Measurements from ENCODE around the gene RIN1. TPM values are rescaled to one million over a fixed set of nuclear protein-coding genes. Genes with fewer than 3 reads are reported as not detected.

Gene RIN1
- total RNA-seq, 2 donors from 2014 or later = 2.2 to 2.6 TPM

DNA sequence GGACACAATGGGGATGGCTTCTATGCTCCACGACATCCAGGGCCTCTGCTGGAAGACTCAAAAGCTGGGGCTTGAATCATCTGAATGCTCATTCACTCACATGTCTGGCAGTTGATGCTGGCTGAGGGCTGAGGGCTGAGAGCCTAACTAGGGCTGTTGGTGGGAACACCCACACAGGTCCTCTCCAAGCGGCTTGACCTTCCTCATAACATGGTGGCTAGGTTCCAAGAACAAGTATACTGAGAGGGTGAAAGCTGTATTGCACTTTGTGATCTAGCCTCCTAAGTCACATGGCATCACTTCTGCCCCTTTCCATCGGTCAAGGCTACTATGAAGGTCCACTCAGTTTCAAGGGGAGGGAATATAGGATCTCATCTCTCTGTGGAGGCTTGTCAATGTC, 37.0 kb downstream of the RIN1 start:
- Mint-ChIP-seq H3K36me3 (ENCODE audit: low read depth) (no peaks in the 10 kb centered on the region), H3K27me3 (ENCODE audit: insufficient read depth) (peaks cover 11% of the 10 kb centered on the region), H3K27ac (no peak overlapping the region), H3K4me3 (no peak overlapping the region), H3K4me1 (peaks cover 5% of the 10 kb centered on the region), H3K9me3 (no peaks in the 10 kb centered on the region)
- Histone ChIP-seq H3K27me3 (ENCODE audit: control insufficient read depth, insufficient read depth, low read length, poor library complexity, severe bottlenecking) (peaks cover 2% of the 10 kb centered on the region), H3K36me3 (ENCODE audit: control insufficient read depth, insufficient read depth, low read length) (no peaks in the 10 kb centered on the region), H3K4me3 (ENCODE audit: low read length) (no peak overlapping the region), H3K4me1 (ENCODE audit: control insufficient read depth, insufficient read depth, low read length) (no peaks in the 10 kb centered on the region), H3K9ac (ENCODE audit: extremely low read depth, low read length, poor library complexity, severe bottlenecking) (no peak overlapping the region), H3K9me3 (ENCODE audit: control insufficient read depth, low read length) (no peaks in the 10 kb centered on the region), H3K27ac (ENCODE audit: low read depth, low read length) (no peak overlapping the region)
- no peak for DNase-seq
- TF ChIP-seq CTCF (conservative IDR thresholded peaks at IDR 0.05) = no peak
- 97% methylated on average over 3 of the region's 3 CpGs for WGBS, 2 experiments (ENCODE audit: insufficient coverage in 1 of 2, insufficient read length in 1 of 2)

DNA sequence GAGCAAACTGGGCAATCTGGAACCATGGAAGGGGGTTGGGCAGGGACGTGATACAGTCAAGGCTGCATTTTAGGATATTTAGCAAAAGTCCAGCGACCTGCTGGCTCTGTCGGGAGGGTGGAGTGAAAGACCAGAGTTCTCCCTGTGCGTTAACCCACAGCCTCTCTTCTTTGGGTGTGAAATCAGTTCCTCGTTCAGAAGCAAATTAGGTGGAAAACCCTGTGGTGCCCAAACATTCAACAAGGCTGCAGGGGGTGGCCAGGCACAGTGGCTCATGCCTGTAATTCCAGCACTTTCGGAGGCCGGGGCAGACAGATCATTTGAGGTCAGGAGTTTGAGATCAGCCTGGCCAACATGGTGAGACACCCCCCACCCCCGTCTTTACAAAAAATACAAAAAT, 38.6 kb downstream of the RIN1 start:
- Histone ChIP-seq H3K36me3 (ENCODE audit: control insufficient read depth, insufficient read depth, low read length) (no peaks in the 10 kb centered on the region), H3K27ac (ENCODE audit: low read depth, low read length) (no peak overlapping the region), H3K27me3 (ENCODE audit: control insufficient read depth, insufficient read depth, low read length, poor library complexity, severe bottlenecking) (peaks cover 18% of the 10 kb centered on the region), H3K4me1 (ENCODE audit: control insufficient read depth, insufficient read depth, low read length) (no peaks in the 10 kb centered on the region), H3K4me3 (ENCODE audit: low read length) (no peak overlapping the region), H3K9me3 (ENCODE audit: control insufficient read depth, low read length) (no peaks in the 10 kb centered on the region), H3K9ac (ENCODE audit: extremely low read depth, low read length, poor library complexity, severe bottlenecking) (no peak overlapping the region)
- Mint-ChIP-seq H3K4me1 (peaks cover 5% of the 10 kb centered on the region), H3K36me3 (ENCODE audit: low read depth) (no peaks in the 10 kb centered on the region), H3K4me3 (no peak overlapping the region), H3K9me3 (no peaks in the 10 kb centered on the region), H3K27me3 (ENCODE audit: insufficient read depth) (peaks cover 26% of the 10 kb centered on the region), H3K27ac (no peak overlapping the region)
- no peak for TF ChIP-seq CTCF (conservative IDR thresholded peaks at IDR 0.05)
- DNase-seq = peak; percentile 75
- WGBS, 2 experiments (ENCODE audit: insufficient coverage in 1 of 2, insufficient read length in 1 of 2) = 34 to 47% methylated on average over 7 to 8 of the region's 8 CpGs

DNA sequence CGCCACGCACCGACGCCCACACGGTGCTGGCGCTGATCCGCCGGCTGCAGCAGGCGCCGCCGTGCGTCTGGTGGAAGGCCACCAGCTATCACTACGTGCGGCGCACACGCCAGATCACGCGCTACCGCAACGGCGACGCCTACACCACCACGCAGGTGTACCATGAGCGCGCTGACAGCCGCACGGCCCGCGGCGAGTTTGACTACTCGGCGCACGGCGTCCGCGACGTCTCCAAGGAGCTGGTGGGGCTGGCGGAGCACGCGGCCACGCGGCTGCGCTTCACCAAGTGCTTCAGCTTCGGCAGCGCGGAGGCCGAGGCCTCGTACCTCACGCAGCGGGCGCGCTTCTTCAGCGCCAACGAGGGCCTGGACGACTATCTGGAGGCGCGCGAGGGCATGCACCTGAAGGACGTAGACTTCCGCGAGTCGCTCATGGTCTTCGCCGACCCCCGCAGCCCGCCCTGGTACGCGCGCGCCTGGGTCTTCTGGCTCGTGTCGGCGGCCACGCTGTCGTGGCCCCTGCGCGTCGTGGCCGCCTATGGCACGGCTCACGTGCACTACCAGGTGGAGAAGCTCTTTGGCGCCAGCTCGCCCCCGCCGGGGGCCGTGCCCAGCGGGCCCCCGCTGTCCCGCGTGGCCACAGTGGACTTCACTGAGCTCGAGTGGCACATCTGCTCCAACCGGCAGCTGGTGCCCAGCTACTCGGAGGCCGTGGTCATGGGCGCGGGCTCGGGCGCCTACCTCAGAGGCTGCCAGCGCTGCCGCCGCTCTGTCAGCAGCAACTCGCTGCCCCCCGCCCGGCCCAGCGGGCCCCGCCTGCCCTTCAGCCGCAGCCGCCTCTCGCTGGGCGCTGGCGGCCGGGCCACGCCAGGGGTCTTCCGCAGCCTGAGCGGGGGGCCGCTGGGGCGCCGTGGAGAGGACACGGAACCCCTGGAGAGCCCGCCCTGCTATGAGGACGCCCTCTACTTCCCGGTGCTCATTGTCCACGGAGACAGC, 41.3 kb downstream of the RIN1 start:
- H3K27me3 Mint-ChIP-seq (ENCODE audit: insufficient read depth) = peaks cover 47% of the 10 kb centered on the region

More for the DNA sequence above, 41.3 kb downstream of the RIN1 start:
- 94 to 97% methylated on average over 103 to 123 of the region's 123 CpGs for WGBS, 2 experiments (ENCODE audit: insufficient coverage in 1 of 2, insufficient read length in 1 of 2)
- H3K9me3 Mint-ChIP-seq = no peaks in the 10 kb centered on the region
- DNase-seq = peak; percentile 39
- H3K4me1 ChIP-seq (ENCODE audit: control insufficient read depth, insufficient read depth, low read length) = no peaks in the 10 kb centered on the region
- no peaks in the 10 kb centered on the region for H3K36me3 ChIP-seq (ENCODE audit: control insufficient read depth, insufficient read depth, low read length)
- H3K4me1 Mint-ChIP-seq = peaks cover 9% of the 10 kb centered on the region
- H3K27me3 ChIP-seq (ENCODE audit: control insufficient read depth, insufficient read depth, low read length, poor library complexity, severe bottlenecking) = peaks cover 45% of the 10 kb centered on the region
- no peak for TF ChIP-seq CTCF (conservative IDR thresholded peaks at IDR 0.05)
- H3K9ac ChIP-seq (ENCODE audit: extremely low read depth, low read length, poor library complexity, severe bottlenecking) = no peak overlapping the region
- no peak overlapping the region for H3K4me3 Mint-ChIP-seq
- no peak overlapping the region for H3K4me3 ChIP-seq (ENCODE audit: low read length)
- H3K36me3 Mint-ChIP-seq (ENCODE audit: low read depth) = no peaks in the 10 kb centered on the region
- no peaks in the 10 kb centered on the region for H3K9me3 ChIP-seq (ENCODE audit: control insufficient read depth, low read length)
- no peak overlapping the region for H3K27ac Mint-ChIP-seq
- no peak overlapping the region for H3K27ac ChIP-seq (ENCODE audit: low read depth, low read length)

All from endodermal cell (in vitro differentiated cells).